ENCODE results near the gene HSPA1A.
A peak's percentile ranks its signal among the peaks of the same experiment; 100 is the strongest.
"Not testable (repeated sequence)": the region's sequence is repeated elsewhere in the genome, so short reads cannot be mapped to it uniquely, and the experiment has no call there.

Gene HSPA1A

DNA sequence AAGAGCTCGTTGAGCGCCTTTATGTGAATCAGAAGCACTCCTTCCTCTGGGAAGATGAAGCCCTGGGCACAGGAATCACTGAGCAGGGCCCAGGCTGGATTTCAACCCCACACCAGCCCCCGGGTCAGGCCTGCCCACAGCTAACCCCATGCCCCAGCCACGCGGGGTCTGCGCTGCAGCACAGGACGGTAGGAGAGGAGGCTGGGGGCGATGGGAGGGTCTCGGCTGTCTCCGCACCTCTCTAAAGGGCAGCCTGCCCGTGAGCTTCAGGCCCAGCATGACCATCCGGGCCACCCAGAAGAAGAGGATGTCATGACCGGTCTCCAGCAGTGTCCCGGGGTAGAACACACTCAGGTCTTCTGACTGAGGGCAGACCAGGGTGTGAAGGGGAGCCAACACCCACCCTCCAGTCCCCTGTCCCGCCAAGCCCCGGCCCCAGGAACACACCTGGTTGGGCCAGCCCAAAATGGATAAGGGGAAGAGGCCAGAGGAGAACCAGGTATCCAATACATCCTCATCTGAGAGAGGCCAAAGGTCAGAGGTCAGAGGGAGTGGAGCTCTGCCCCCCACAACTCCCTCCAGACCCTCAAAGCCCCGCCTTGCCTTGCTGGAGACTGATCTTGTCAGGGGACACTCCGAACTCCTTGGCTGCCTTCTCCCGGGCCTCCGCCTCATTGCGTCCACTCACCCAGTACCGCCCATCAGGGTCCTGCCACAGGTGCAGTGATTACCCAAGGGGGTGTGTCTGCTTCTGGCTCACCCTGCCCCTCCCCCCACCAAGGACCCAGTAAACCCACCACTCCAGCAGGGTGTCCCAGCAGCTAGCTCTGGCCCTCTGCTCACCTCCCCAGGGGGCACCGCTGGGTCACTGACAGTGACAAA lies 33.9 kb upstream of the HSPA1A start:
- DNase-seq (ENCODE audit: low read depth in 2 of 2): no peak

DNA sequence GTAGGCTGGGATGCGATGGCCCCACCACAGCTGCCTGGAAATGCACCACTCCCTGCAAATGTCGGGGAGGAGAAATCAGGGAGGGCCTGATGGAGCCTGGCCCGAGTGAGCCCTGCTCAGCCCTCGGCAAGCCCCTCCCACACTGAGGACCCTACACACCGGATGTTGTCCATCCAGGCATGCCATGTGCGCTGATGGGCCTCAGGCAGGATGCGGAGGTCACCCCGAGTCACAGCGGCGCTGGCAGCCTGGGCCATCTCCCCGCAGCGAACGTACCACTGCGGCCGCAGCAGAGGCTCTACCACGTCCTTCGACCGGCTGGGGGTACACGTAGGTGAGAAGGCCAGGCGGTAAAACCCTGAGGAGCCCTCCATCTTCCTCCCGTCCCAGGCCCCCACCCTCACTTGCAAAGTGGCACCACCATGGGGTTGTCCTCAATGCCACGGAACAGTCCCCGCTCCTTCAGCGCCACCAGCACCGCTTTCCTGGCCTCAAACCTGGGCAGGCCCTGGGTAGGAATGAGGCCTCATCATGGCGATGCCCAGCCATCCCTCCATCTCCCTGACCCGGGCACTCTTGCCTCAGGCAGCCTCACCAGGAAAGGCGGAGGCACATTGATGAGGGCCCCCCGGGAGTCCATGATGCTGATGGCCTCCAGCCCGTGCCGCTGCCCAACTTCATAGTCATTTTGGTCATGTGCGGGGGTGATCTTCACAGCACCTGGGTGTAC lies 33.1 kb upstream of the HSPA1A start:
- DNase-seq (ENCODE audit: low read depth in 2 of 2): no peak

DNA sequence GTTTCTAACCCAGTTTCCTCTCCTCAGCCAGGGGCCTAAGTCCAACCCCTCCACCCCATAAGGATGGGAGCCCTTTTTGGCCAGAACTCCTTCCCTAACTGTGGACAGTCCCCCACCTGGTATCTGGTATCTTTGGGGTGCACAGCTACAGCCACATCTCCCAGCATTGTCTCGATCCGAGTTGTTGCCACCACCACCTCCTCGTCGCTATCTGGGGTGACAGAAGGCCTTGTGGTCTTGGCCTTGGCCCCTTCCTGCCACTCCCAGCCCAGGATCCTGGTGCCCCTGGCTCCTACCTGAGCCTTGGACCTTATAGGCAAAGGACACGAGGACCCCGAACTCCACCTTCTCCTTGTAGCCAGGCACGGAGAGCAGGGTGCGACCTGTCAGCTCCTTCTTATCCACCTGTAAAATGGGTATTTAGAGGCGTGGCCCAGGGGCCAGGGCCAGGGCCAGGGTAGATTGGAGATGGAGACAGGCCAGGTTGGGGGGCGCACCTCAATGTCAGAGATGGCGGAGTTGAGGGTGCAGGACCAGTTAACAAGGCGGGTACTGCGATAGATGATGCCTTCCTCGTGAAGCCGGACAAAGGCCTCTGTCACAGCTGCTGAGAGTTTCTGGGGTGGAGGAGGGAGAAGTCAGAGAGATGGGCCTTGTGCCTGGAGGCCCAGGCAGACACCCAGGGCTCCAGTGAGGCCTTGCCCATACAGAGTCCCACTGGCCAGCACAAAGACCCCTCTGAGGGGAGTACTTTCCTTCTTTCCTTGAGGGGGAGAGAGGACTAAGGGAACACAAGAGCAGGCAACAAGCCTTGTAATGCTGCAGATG lies 31.0 kb upstream of the HSPA1A start:
- no peak for DNase-seq (ENCODE audit: low read depth in 2 of 2)

GRCh38 chr6:31785475-31785874 lies 29.9 kb upstream of the HSPA1A start:
- DNase-seq (ENCODE audit: low read depth in 2 of 2): no peak

DNA sequence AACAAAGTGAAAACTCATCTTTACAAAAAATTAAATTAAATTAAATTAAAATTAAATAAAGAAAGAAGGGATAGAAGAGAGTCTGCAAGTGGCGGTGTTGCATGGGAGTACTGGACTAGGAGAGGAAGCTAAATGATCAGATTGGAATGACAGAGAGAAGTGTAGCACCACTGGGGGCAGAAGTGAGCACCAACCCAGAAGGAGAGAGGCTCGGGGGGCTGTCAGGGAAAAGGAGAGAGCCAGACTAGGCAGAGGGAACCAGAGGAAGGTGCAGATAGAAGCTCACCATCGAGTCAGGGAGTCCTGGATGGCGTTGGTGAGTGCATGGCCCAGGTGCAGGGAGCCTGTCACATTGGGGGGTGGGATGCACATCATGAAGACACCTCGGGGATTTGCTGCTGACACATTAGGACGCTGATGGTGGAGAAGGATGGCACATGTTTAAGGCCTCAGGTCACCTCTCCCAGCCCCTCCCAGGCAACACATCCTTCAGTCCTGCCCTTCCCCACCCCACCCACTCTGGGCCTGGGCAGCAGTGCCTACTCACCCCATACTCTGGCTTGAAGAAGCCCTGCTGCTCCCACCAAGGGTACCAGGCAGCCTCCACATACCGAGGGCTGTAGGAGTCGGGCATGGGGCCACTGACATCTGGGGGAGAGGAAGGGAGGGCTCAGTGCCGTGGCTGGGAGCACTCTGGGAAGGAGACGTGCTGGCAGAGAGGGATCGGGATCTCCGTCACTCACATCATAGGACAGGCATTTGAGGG lies 23.8 kb upstream of the HSPA1A start:
- DNase-seq (ENCODE audit: low read depth in 2 of 2): no peak

DNA sequence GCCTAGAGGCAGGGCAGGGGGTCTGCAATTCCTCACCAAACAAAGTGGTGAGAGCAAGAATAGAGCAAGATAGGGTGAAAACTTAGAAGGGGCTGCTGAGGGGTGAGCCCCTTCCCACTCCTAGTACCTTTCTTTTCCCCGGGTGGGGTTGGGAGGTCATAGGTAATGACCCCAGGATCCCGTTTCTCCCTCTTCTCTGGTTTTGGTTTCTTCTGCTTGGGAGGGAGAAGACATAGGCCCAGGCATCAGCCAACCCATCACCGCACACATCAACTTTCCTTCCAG lies 23.3 kb upstream of the HSPA1A start:
- no peak for DNase-seq (ENCODE audit: low read depth in 2 of 2)

GRCh38 chr6:31792761-31793171 lies 22.6 kb upstream of the HSPA1A start:
- DNase-seq (ENCODE audit: low read depth in 2 of 2): no peak

- not testable (repeated sequence) for DNase-seq (ENCODE audit: low read depth in 2 of 2)
Observed at GRCh38 chr6:31793927-31794245, 21.5 kb upstream of the HSPA1A start.

GRCh38 chr6:31794294-31794865 lies 21.0 kb upstream of the HSPA1A start:
- no peak for DNase-seq (ENCODE audit: low read depth in 2 of 2)

DNA sequence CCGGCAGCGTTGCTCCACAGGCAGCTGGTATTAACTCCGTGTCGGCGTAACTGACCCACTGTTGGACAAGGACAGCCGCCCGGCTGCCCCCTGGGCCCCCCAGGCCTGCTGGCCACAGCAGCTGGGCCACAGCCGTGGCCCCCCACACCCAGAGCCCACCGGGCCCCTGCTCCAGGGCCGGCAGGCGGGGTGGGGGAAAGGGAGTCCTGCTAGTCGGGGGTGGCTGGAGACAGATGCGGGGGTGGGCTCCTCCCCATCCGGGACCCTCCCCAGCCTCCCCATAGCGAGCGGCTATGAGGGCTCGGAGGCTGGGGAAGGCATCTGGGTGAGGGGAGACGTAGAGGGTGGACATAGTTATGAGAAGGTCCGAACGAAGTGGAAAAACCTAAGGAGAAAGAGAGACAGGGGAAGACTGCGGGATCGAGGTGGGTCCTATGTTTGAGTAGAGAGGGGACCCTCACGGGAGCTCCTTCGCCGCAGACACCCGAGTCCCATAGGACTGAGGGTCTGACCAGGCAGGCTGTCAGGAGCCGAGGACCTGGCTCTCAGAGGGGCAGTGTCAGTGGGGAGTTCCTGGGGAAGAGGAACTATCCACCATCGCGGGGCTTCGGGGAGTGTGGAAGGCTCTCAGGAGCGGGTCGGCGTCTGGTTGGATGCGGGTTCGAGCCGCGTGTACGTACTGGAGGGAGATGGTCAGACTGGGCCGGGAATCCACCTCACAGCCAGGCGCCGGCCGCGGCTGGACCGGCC lies 20.3 kb upstream of the HSPA1A start:
- no peak for DNase-seq (ENCODE audit: low read depth in 2 of 2)

DNA sequence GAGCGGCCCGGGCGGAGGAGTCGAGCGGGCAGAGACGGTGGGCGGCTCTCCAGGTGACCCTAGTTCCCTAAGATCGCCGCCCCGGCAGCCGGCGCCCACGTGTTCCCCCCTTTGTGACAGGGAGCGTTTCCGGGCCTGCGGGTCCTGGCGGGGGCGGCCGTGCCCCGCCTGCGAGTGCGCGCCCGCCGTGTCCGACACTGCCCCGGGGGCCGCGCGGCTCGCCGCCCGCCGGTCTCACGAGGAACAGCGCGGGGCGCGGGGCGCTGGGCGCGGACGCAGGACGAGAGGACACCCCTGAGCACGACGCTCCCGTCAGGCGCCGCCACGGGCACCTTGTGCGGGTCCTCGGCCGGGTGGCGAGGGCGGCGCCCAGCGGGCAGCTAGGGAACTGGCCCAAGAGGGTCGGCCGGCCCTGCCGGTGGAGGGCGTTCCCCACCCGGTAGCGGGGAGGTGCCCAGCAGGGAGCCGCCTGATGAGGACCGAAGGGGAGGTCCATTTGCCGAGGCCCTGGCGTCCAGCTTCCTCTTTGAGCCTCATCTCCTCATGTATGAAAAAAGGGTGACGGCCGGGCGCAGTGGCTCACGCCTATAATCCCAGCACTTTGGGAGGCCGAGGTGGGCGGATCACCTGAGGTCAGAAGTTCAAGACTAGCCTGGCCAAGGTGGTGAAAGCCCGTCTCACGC lies 19.6 kb upstream of the HSPA1A start, which contains the start of gene VARS1:
Gene VARS1 (minus strand): TSS at position 137 of the 683 bp plus-strand sequence. CDS start 535 bp downstream, outside the sequence.
- peak; percentile 64 to 66 for DNase-seq (ENCODE audit: low read depth in 2 of 2)

- no peak for DNase-seq (ENCODE audit: low read depth in 2 of 2)
Observed at GRCh38 chr6:31796993-31797385, 18.4 kb upstream of the HSPA1A start.

GRCh38 chr6:31797588-31797987 lies 17.8 kb upstream of the HSPA1A start:
- no peak for DNase-seq (ENCODE audit: low read depth in 2 of 2)

GRCh38 chr6:31799781-31800180 lies 15.6 kb upstream of the HSPA1A start:
- DNase-seq (ENCODE audit: low read depth in 2 of 2): no peak

DNA sequence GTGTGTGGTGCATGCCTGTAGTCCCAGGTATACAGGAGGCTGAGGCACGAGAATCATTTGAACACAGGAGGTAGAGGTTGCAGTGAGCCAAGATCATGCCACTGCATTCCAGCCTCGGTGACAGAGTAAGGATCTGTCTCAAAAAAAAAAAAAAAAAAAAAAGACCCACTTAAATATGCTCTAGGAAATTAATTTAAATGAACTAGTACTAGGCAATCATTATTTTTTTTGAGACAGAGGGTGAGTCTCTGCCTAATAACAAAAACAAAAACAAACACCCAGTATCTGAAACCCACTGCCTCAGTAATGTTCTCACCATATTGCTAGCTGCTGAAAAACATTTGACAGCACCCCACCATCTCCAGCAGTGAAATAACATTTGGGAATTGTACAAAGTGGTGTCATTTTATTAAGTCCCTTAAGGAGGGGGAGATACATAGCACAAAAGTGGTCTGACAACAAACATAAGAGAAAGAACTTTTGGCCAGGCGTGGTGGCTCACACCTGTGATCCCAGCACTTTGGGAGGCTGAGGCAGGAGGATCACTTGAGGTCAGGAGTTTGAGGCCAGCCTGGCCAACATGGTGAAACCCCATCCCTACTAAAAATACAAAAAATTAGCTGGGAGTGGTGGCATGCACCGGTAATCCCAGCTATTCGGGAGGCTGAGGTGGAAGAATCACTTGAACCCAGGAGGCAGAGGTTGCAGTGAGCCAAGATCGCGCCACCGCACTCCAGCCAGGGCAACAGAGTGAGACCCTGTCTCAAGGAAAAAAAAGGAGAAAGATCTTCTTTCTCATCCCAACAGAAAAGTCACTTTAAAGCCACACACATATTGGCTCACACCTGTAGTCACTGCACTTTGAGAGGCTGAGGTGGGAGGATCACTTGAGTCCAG lies 14.1 kb upstream of the HSPA1A start:
- not testable (repeated sequence) for DNase-seq (ENCODE audit: low read depth in 2 of 2)

DNA sequence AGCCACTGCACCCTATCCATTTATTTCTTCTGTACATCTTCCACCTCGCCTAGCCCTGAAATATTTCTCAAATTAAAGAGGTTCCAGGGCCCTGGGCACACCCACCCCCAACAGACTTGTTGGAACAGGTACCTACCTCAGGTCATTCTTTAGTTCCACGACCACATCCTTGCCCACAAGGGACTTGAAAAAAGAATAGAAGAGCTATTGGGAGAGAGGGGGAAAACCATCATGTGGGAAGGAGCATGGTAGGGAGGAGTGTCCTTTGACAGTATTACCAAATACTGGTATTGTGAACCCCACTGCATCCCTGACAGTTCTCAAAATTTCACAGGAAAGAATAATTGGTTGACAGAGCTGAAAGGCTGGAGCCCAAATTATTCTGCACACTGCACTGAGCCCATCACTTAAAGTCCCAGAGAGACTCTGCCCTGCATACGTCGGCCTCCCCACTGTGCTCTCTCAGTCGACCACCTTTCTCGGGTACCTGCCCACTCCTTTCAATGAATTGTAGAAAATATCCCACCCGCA lies 9.3 kb upstream of the HSPA1A start:
- no peak for DNase-seq (ENCODE audit: low read depth in 2 of 2)

DNA sequence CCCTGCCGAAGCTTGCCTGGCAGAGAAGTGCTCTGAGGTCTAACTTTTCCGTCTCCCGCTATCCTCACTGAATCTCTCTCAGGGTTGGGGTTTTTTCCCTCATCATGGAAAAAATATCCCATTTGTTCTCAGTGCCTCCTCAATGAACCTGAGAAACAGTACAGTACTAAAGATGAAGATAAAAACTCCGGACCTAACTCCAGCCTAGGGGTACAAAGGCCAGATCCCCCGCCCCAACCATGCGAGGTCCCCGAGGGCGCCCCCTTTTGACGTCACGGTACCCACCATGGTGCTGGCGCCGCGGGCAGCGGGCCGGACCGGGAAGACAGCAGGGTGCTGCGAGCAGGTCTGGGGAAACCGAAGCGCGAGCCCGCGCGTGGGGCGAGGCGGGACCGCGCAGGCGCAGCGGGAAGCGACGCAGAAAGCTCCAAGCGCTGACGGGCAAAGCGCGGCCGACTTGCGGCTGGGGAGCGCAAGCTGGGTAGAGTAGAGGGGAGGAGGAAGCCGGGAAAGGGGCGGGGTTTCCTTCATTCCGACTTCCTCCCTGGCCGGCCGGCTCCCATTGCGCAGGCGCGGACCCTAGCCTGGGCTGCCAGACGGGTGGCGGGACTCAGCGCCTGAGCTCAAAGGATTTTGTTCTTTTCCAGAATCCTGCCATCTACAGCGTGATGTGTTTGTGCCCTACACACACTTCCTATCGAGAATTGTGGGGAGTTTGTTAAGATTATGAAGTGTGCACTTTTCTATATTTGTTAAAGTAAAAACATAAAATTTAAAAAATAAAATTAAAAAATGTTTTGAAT lies 8.7 kb upstream of the HSPA1A start, which contains the start of gene LSM2:
Gene LSM2 (minus strand): TSS at position 497 of the 803 bp plus-strand sequence. CDS start 209 bp downstream, at position 288.
- DNase-seq (ENCODE audit: low read depth in 2 of 2): peak; percentile 94 to 98

- not testable (repeated sequence) for DNase-seq (ENCODE audit: low read depth in 2 of 2)
Observed at GRCh38 chr6:31808599-31808998, 6.7 kb upstream of the HSPA1A start.

Data from stimulated activated CD4-positive, alpha-beta T cell treated with anti-CD3 and anti-CD28 coated beads, Interleukin-1b, Interleukin-23, amount 100 ng/mL, for 1 hour (primary cell).